HG02610 (cell line): ENCODE results near the gene KCNK10.

Experiments
- ATAC-seq: cut with Tn5 transposase; IDR thresholded peaks from one replicate; pipeline ENCODE4 v1.9.1; 2021; ENCODE audit warnings: mild to moderate bottlenecking, moderate library complexity; ENCODE audit not compliant: unreplicated experiment

The KCNK10 gene

GRCh38 chr14:88191605-88192004 lies 131.5 kb downstream of the KCNK10 start:
- ATAC-seq, result no peak

GRCh38 chr14:88189417-88190191 lies 133.5 kb downstream of the KCNK10 start:
- ATAC-seq, result peak; percentile 69

- peak; percentile 65 for ATAC-seq
Observed at GRCh38 chr14:88188745-88189416, 134.2 kb downstream of the KCNK10 start.

- no peak for ATAC-seq
Observed at GRCh38 chr14:88185843-88186242, 137.2 kb downstream of the KCNK10 start.

- no peak for ATAC-seq
Observed at GRCh38 chr14:88184956-88185355, 138.1 kb downstream of the KCNK10 start.

- peak; percentile 65 for ATAC-seq
Observed at GRCh38 chr14:88181072-88181471, 142.0 kb downstream of the KCNK10 start.

GRCh38 chr14:88179716-88180115 lies 143.4 kb downstream of the KCNK10 start:
- no peak for ATAC-seq

GRCh38 chr14:88170333-88170732 lies 152.7 kb downstream of the KCNK10 start:
- no peak for ATAC-seq

GRCh38 chr14:88168498-88169165 lies 154.4 kb downstream of the KCNK10 start:
- ATAC-seq, result peak; percentile 84

- no peak for ATAC-seq
Observed at GRCh38 chr14:88168025-88168424, 155.0 kb downstream of the KCNK10 start.

- ATAC-seq, result no peak
Observed at GRCh38 chr14:88166616-88167015, 156.5 kb downstream of the KCNK10 start.

- peak; percentile 33 for ATAC-seq
Observed at GRCh38 chr14:88164906-88165534, 158.0 kb downstream of the KCNK10 start.

- ATAC-seq, result no peak
Observed at GRCh38 chr14:88163731-88164255, 159.3 kb downstream of the KCNK10 start.

GRCh38 chr14:88156127-88156526 lies 166.9 kb downstream of the KCNK10 start:
- no peak for ATAC-seq

- no peak for ATAC-seq
Observed at GRCh38 chr14:88154926-88155325, 168.1 kb downstream of the KCNK10 start.

- ATAC-seq, result no peak
Observed at GRCh38 chr14:88154321-88154720, 168.7 kb downstream of the KCNK10 start.

GRCh38 chr14:88146881-88147649 lies 176.0 kb downstream of the KCNK10 start:
- no peak for ATAC-seq

GRCh38 chr14:88143810-88144209 lies 179.3 kb downstream of the KCNK10 start:
- ATAC-seq, result no peak

GRCh38 chr14:88142997-88143396 lies 180.1 kb downstream of the KCNK10 start:
- no peak for ATAC-seq

GRCh38 chr14:88140874-88141273 lies 182.2 kb downstream of the KCNK10 start:
- no peak for ATAC-seq
